Cardiac fibroblast (primary cell): ENCODE measurements around the gene MED9.

Source experiments
- DNase-seq, 2 donors: peaks; one replicate each; pipeline versions ENCODE4 v3.0.0 to v3.0.0-alpha.2; 2010; ENCODE audit warnings: low read depth in 2 of 2
- H3K4me3 ChIP-seq, 2 donors: replicated peaks in 1 of 2; 1 replicate in 1 of 2; 2 replicates in 1 of 2; pipeline ENCODE4 v1.5.1; 2011; ENCODE audit warnings: low read depth in 2 of 2, low read length in 2 of 2, mild to moderate bottlenecking in 2 of 2, moderate library complexity in 1 of 2
- TF ChIP-seq, protein P1 (sequence below): IDR thresholded peaks from one replicate; pipeline ENCODE4 v1.5.1; 2011; ENCODE audit warnings: low read depth, mild to moderate bottlenecking, low read length, inconsistent platforms

MED9 gene

DNA sequence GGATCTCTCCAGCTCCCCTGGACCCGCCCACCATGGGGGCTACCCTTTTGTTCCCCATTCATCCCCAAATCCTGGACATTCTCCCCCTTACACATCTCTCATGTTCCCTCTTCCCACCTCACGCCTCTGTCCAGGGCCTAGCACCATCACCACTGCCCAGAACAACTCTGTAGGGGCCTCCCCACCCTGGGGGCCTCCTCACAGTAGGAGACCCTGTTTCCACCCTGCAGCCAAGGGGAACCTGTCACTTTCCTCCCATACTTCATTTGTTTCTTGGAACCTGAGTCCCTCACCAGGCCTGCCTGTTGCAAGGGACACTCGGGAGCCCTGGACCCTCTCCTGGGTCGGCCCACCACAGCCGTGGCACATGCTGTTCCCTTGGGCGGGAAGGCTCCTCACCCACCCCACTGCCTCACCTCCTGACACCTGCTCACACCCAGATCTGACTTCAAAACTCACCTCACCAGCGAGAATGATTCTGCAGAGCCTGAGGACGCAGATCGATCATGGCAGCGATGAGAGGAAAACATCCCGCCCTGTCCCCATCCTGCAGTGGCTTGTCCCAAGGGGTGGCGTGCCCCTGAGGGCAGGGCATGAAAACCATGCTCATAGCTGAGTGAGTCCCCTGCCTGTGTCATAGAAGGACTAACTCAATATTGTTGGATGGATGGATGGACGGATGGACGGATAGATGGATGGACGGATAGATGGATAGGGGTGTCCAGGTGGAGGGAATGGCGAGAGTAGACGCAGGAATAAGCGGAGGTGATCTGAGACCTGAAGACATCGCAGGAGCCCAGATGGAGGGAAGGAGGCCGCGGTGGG, 26.2 kb downstream of the MED9 start:
- TF ChIP-seq, protein P1, sequence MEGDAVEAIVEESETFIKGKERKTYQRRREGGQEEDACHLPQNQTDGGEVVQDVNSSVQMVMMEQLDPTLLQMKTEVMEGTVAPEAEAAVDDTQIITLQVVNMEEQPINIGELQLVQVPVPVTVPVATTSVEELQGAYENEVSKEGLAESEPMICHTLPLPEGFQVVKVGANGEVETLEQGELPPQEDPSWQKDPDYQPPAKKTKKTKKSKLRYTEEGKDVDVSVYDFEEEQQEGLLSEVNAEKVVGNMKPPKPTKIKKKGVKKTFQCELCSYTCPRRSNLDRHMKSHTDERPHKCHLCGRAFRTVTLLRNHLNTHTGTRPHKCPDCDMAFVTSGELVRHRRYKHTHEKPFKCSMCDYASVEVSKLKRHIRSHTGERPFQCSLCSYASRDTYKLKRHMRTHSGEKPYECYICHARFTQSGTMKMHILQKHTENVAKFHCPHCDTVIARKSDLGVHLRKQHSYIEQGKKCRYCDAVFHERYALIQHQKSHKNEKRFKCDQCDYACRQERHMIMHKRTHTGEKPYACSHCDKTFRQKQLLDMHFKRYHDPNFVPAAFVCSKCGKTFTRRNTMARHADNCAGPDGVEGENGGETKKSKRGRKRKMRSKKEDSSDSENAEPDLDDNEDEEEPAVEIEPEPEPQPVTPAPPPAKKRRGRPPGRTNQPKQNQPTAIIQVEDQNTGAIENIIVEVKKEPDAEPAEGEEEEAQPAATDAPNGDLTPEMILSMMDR = no peak
- H3K4me3 ChIP-seq = no peak overlapping the region
- DNase-seq = no peak

DNA sequence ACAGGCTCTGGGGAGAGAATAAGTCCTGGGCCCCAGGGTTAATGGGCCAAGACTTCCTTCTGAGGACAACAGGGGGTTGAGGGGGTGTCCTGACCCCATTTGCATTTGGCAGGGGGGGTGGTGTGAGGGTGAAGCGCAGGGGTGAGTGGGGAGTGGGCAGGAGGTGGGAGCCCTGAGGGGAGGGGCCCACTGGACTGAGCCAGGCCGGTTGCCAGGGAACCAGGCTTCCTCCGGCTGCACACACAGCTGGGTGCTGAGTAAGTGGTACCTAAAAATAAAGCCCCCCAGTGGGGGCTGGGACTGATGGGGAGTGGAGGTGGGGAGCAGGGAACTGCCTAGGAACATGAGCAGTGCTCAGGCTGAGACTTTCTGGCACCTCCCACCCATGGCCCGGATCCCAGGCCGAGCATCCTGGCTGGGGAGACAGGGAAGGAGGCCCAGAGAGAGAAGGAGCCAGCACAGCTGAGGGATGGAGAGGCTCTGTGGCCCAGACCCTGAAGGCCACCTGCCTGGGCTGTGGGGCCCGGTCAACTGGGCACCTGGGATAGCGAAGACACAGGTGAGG, 26.8 kb downstream of the MED9 start:
- DNase-seq = peak in 1 of 2 donors; percentile 16
- TF ChIP-seq, protein P1 = no peak
- no peak overlapping the region for H3K4me3 ChIP-seq

DNA sequence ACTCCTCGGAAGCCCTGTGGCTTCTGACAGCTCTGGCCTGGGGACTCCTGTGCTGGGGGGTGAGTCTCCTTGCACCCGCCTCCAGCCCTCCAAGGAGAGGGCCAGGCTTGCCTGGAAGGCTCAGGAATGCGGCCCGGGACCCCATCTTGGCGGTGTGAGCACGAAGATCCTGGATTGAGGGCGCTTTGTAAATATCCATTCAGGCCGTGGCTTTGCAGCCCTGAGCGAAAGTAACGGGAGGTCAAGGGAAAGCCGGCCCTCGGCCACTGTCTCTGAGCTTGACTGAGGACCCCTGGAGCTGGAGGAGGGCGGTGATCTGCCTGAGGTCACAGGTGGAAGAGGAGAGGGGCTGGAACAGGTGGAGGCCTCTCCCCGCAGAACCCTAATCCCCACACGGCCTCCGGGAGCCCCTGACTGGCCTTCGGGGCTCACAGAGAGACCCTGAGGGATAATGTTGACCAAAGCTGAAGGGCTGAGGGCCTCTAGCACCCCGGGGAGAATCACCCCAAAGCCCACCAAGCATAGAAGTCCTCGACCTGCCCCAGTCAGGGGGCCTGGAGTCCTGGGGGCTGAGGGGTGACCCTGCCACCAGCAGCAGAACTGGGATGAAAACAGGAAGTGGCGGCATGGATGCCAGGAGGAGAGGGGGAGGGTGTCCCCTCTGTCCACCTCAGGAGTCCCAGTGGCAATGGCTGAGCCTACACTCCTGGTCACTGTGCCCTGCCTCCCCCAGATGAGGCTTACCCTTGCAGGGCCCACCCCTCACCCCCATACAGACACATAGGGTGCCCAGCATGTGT, 27.7 kb downstream of the MED9 start:
- H3K4me3 ChIP-seq = no peak overlapping the region
- DNase-seq = no peak
- TF ChIP-seq, protein P1 = no peak

DNA sequence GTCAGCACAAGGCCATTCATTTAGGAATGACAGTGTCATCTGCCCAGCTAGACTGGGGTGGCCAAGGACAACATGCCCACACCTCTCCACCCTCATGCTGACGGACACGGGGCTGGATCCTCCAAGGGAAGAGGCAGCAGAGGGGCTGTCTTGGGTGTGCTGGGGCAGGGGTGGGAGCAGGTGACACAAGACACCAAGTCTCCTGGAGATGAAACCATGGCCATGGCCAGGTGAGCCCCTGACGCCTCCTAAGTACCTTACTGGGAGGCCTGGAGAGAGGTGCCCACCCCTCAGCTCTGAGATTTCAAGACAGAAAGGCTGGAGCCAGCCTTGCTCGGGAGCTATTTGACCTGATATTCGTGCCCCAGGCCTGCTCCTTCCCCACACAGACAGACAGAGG, 28.4 kb downstream of the MED9 start:
- DNase-seq = no peak
- TF ChIP-seq, protein P1 = no peak
- H3K4me3 ChIP-seq = no peak overlapping the region

DNA sequence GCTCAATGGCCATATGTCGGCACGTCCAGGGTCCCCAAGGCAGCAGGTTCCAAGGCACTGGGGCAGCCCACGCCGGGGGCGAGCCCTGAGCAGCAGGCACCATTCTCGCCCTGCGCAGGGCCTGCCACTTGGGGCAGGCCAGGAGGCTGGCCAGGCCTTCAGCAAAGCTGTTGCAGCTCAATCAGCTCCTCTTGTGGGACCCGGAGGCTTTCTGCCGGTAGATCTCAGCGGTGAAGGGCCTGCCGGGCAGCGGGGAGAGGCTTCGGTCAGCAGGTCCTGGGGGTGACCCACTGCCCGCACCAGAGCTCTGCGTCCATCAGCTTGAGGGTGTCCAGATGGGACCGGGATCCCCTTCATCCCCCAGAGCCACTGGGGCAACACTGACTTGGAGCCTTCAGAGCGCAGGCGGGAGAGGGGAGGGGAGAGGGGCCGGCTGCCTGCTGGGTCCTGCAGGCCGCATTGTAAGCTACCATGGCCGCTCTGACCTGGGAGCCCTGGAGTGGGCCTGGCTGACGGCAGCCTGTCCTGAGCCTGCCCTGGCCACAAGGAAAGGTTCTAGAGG, 28.9 kb downstream of the MED9 start:
- no peak overlapping the region for H3K4me3 ChIP-seq
- TF ChIP-seq, protein P1 = no peak
- DNase-seq = no peak

DNA sequence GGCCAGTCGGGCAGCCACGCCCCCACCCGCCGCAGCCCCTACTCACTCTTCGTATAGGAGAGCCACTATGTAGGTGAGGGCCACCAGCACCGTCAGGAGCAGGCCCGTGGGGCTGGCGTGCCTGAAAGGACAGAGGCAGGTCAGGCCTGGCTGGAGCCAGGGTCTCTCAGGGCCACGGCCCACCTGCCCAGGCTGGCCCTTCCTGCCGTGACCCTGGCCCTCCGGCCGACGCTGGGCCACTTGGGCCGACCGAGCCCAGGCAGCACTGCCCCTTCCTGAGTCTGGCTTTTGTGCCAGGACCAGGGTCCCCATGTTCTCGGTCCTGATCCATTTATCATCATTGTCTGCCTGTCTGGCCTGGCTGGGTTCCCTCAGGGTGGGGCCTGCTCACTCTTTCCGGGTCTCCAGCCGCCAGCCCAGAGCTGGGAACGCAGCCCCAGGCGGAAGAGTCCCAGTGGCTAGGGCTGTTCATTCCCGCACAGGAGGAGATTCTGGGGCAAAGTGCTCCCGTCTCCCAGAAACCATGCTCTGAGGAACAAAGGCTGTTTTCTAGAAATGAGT, 29.5 kb downstream of the MED9 start:
- H3K4me3 ChIP-seq = no peak overlapping the region
- TF ChIP-seq, protein P1 = no peak
- no peak for DNase-seq
